ENCODE results near the gene GKN2.

Gene GKN2

DNA sequence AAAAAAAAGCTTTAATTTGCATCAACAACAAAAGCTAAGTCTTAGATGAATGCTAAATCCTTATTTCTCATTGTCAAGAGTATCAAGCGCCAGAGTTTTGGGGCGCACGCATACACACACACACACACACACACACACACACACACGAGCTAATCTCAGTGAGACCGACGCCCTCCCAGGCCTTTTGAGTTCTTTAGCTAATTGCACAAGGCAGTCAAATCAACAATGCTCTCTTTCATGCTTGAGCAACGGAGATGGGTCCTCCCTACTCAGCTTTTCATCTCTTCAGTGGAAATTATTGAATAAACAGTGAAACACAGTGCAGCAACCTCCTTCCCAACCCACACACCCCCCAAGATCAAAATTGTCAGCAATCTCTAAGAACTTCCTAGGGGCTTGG lies 41.0 kb upstream of the GKN2 start:
- Histone ChIP-seq H3K4me1 (ENCODE audit: control insufficient read depth in 1 of 2, insufficient read depth in 1 of 2, low read depth in 1 of 2, low read length in 1 of 2) (no peaks in the 10 kb centered on the region), H3K36me3 (no peaks in the 10 kb centered on the region), H3K27me3 (peaks cover 43% of the 10 kb centered on the region), H3K4me3 (ENCODE audit: low read depth in 1 of 2, low read length in 1 of 2) (no peak overlapping the region), H3K27ac (no peak overlapping the region), H3K9me3 (no peaks in the 10 kb centered on the region)
- TF ChIP-seq, protein P1, sequence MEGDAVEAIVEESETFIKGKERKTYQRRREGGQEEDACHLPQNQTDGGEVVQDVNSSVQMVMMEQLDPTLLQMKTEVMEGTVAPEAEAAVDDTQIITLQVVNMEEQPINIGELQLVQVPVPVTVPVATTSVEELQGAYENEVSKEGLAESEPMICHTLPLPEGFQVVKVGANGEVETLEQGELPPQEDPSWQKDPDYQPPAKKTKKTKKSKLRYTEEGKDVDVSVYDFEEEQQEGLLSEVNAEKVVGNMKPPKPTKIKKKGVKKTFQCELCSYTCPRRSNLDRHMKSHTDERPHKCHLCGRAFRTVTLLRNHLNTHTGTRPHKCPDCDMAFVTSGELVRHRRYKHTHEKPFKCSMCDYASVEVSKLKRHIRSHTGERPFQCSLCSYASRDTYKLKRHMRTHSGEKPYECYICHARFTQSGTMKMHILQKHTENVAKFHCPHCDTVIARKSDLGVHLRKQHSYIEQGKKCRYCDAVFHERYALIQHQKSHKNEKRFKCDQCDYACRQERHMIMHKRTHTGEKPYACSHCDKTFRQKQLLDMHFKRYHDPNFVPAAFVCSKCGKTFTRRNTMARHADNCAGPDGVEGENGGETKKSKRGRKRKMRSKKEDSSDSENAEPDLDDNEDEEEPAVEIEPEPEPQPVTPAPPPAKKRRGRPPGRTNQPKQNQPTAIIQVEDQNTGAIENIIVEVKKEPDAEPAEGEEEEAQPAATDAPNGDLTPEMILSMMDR (IDR thresholded peaks at IDR 0.05) = no peak

DNA sequence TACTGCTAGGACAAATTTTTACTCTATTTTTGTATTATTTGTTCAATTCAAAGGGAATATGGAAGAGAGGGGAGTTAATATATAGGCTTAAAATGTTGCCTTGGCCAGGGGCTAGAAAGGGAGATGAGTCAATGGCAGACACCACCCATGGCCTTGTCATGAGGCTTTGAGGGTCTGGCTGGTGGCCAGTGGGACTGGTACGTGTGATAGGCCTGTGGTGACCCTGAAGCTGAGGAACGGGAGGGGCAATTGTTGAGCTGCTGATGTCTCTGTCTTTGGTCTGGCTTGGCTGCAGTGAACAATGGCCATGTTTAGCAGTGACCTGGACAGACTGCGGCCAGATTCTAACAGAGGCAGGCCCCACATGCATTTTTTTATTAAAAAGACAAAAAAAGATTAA lies 40.2 kb upstream of the GKN2 start:
- no peak overlapping the region for H3K4me3 ChIP-seq (ENCODE audit: low read depth in 1 of 2, low read length in 1 of 2)
- H3K27ac ChIP-seq = no peak overlapping the region
- no peaks in the 10 kb centered on the region for H3K36me3 ChIP-seq
- no peaks in the 10 kb centered on the region for H3K9me3 ChIP-seq
- TF ChIP-seq, protein P1 (IDR thresholded peaks at IDR 0.05) = no peak
- peaks cover 43% of the 10 kb centered on the region for H3K27me3 ChIP-seq
- H3K4me1 ChIP-seq (ENCODE audit: control insufficient read depth in 1 of 2, insufficient read depth in 1 of 2, low read depth in 1 of 2, low read length in 1 of 2) = no peaks in the 10 kb centered on the region

DNA sequence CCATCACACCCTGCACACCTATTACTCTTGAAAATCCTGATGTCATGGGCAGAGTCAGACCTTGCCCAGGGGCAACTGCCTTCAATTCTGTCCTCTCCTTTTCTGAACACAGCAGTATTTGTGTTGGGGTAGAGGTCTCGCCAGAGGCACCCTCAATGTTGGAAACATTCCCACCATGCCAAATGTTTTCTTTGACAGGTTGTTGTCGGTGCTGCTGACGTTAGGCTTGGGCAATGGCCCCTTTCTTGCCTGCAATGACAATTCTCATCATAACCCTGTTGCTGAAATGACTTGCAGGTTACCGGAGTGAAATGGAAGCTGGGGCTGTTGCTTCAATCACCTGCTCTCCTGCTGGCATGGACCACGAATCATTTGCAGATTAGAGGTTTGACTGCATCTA lies 39.6 kb upstream of the GKN2 start:
- TF ChIP-seq, protein P1 (IDR thresholded peaks at IDR 0.05) = no peak
- H3K27me3 ChIP-seq = peaks cover 43% of the 10 kb centered on the region
- H3K4me1 ChIP-seq (ENCODE audit: control insufficient read depth in 1 of 2, insufficient read depth in 1 of 2, low read depth in 1 of 2, low read length in 1 of 2) = no peaks in the 10 kb centered on the region
- H3K9me3 ChIP-seq = no peaks in the 10 kb centered on the region
- H3K27ac ChIP-seq = no peak overlapping the region
- no peaks in the 10 kb centered on the region for H3K36me3 ChIP-seq
- H3K4me3 ChIP-seq (ENCODE audit: low read depth in 1 of 2, low read length in 1 of 2) = no peak overlapping the region

DNA sequence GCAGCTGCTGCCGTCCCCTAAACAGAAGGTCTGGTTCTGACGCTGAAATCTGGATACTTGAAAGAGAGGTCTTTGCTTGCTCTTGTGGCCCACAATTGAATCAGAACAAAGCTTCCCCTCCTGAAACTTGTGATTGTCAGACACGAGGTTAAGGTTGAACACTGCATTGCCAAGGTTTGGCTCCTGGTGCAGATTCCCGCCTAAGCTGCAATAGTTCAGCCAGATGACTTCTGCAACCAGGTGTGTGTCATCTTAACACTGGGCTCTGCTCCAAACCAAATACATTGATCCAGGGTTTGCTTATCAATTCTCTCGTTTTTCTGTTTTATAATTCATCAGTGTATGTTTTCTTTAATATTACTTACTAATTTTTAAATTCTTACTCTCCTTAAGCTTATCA lies 36.3 kb upstream of the GKN2 start:
- Histone ChIP-seq H3K4me3 (ENCODE audit: low read depth in 1 of 2, low read length in 1 of 2) (no peak overlapping the region), H3K9me3 (no peaks in the 10 kb centered on the region), H3K4me1 (ENCODE audit: control insufficient read depth in 1 of 2, insufficient read depth in 1 of 2, low read depth in 1 of 2, low read length in 1 of 2) (no peaks in the 10 kb centered on the region), H3K27ac (no peak overlapping the region), H3K36me3 (no peaks in the 10 kb centered on the region), H3K27me3 (peaks cover 28% of the 10 kb centered on the region)
- TF ChIP-seq, protein P1 (IDR thresholded peaks at IDR 0.05) = no peak

DNA sequence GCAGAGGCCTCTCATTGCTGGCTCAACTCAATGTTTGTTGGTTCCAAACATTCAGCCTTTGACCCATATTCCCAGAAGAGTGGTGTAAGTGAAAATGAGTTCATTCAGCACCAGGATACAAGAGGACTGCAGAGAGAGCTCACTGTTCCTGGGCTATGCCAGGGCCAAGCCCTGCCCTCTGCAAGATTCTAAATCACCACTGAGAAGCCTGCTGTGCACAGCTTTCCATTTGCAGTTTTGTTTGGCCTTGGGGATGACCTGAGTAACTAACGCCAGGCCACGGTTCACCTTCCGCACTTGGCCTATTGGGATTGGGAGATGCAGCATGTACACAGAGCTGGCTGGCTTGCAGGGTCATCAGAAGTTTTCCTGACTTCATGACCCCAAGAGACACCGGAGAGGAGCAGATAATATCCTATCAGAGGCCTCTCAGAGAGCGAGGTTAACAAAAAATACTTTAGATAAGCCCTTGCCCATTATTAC lies 34.4 kb upstream of the GKN2 start:
- Histone ChIP-seq H3K4me3 (ENCODE audit: low read depth in 1 of 2, low read length in 1 of 2) (no peak overlapping the region), H3K4me1 (ENCODE audit: control insufficient read depth in 1 of 2, insufficient read depth in 1 of 2, low read depth in 1 of 2, low read length in 1 of 2) (no peaks in the 10 kb centered on the region), H3K27me3 (peaks cover 26% of the 10 kb centered on the region), H3K9me3 (no peaks in the 10 kb centered on the region), H3K27ac (no peak overlapping the region), H3K36me3 (no peaks in the 10 kb centered on the region)
- TF ChIP-seq, protein P1 (IDR thresholded peaks at IDR 0.05) = no peak

DNA sequence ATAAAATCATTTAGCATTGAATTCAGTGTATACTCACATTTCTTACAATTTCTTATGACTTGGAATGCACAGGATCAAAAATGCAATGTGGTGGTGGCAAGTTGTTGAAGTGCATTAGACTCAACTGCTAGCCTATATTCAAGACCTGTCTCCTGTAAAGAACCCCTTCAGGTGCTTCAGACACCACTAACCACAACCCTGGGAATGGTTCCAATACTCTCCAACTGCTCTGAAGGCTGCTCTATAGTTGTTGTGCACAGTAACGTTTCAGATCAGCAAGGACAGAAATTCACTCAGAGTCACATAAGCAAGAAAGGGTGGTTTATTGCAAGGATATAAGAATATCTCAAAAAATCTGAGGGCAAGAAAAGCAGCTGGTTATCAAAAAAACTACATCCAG lies 28.3 kb upstream of the GKN2 start:
- Histone ChIP-seq H3K9me3 (no peaks in the 10 kb centered on the region), H3K4me1 (ENCODE audit: control insufficient read depth in 1 of 2, insufficient read depth in 1 of 2, low read depth in 1 of 2, low read length in 1 of 2) (no peaks in the 10 kb centered on the region), H3K27me3 (peaks cover 3% of the 10 kb centered on the region), H3K36me3 (no peaks in the 10 kb centered on the region), H3K27ac (no peak overlapping the region), H3K4me3 (ENCODE audit: low read depth in 1 of 2, low read length in 1 of 2) (no peak overlapping the region)
- TF ChIP-seq, protein P1 (IDR thresholded peaks at IDR 0.05) = no peak
